ENCODE measurements around the gene NT5C3A.

GRCh38 chr7:33043501-33044400, 18.8 kb downstream of the NT5C3A start:
- TF ChIP-seq POLR2A (IDR thresholded peaks at IDR 0.05) (no peak), CTCF (IDR thresholded peaks at IDR 0.05) (no peak)
